Aorta (tissue), 5 donors: Measurements from ENCODE around the gene ZFYVE26. TPM values are rescaled to one million over a fixed set of nuclear protein-coding genes. Genes with fewer than 3 reads are reported as not detected.
"Not testable (repeated sequence)": the region's sequence is repeated elsewhere in the genome, so short reads cannot be mapped to it uniquely, and the experiment has no call there.

Experiments used
- ATAC-seq: fragments of 200-7000 bp; cut with Tn5 transposase; one replicate; pipeline ENCODE4 v1.9.1; 2022; ENCODE audit warnings: moderate library complexity; ENCODE audit not compliant: low FRiP score
- DNase-seq, 2 donors: peaks; one replicate each; pipeline ENCODE4 v3.0.0-alpha.2; 2020
- H3K27ac ChIP-seq, 2 donors: one replicate each; pipeline ENCODE4 v1.5.1; 2013; ENCODE audit warnings: low read length in 2 of 2, mild to moderate bottlenecking in 2 of 2, moderate library complexity in 2 of 2, control low read depth in 1 of 2, inconsistent platforms in 1 of 2, low read depth in 1 of 2
- H3K27me3 ChIP-seq, 2 donors: one replicate each; pipeline ENCODE4 v1.6.1; 2013; ENCODE audit warnings: control low read depth in 1 of 2, low read length in 1 of 2, mild to moderate bottlenecking in 1 of 2, moderate library complexity in 1 of 2; ENCODE audit not compliant: insufficient read depth in 2 of 2, control insufficient read depth in 1 of 2
- H3K36me3 ChIP-seq, 2 donors: one replicate each; pipeline ENCODE4 v1.6.1; 2013; ENCODE audit warnings: control low read depth in 1 of 2, low read length in 1 of 2, mild to moderate bottlenecking in 1 of 2; ENCODE audit not compliant: insufficient read depth in 2 of 2, control insufficient read depth in 1 of 2
- H3K4me1 ChIP-seq, 2 donors: one replicate each; pipeline ENCODE4 v1.6.1; 2013; ENCODE audit warnings: low read length in 2 of 2, control low read depth in 1 of 2, mild to moderate bottlenecking in 1 of 2, moderate library complexity in 1 of 2; ENCODE audit not compliant: insufficient read depth in 2 of 2, control insufficient read depth in 1 of 2
- H3K4me3 ChIP-seq, 2 donors: one replicate each; pipeline ENCODE4 v1.5.1; 2013; ENCODE audit warnings: low read length in 2 of 2, control low read depth in 1 of 2, mild to moderate bottlenecking in 1 of 2
- H3K9me3 ChIP-seq: one replicate; pipeline ENCODE4 v1.6.1; 2013; ENCODE audit warnings: mild to moderate bottlenecking, low read length; ENCODE audit not compliant: control insufficient read depth
- WGBS, 2 donors: extraction: QIAGEN DNeasy Blood & Tissue Kit; methylation state at CpG; one replicate each; pipeline ENCODE4 v1.1.7; 2013; 5-methylcytosine and 5-hydroxymethylcytosine counted together
- intact Hi-C, 2 donors: fragments of 100-400 bp; cut with DNase I; formaldehyde crosslinking; loops; one replicate each; pipeline versions ENCODE4 v1.14.2 to v1.15.0; 2022
- polyA plus RNA-seq, 2 donors: library from polyadenylated mRNA; stranded (reverse); fragments of 200-250 nt; gene quantifications; one replicate each; pipeline ENCODE4 v1.2.3, GENCODE V29; 2013
- total RNA-seq, 2 donors: library from RNA; stranded (reverse); fragmentation: NEBNext Ultra II Directional; extraction: Animal tissue kit (Norgen Biotek cat#: 25700); gene quantifications; one replicate each; pipeline ENCODE4 v1.2.1, GENCODE V29; 2021
- donor health status: healthy with polysubstance abuse.
- donor health status: Bipolar disorder and iron deficiency.
- donor health status: DM: no; HTN: no; CAD: no.
- donor health status: DM: no; HTN: no; CAD: no.
- donor health status: DM: yes; HTN: yes; CAD: no.

ZFYVE26 gene
- total and polyA plus RNA-seq, 4 donors = 5.9 to 34.9 (median 14.1) TPM

DNA sequence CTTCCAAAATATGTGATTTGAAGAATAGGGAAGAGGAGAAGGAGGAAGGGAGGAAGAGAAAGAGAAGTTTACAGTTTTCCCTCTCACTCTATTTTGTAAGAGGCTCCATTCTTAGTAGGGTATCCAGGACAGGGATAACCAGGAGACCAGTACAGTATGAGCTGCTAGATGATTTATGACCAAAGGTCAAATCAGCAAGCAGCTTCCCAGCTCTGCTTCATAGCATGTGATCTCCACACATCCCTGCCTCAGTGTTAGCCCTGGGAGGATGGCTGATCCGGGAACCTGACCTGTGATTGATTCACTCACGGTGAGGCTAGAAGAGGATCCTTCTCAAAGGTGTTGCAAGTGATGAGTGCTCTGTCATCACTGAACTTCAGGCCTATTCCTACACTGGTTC lies 98.1 kb downstream of the ZFYVE26 start:
- ATAC-seq = no peak
- WGBS, 2 donors = 79 to 85% methylated on average over 2 of the region's 2 CpGs
- no peaks in the 10 kb centered on the region for H3K27me3 ChIP-seq
- no peaks in the 10 kb centered on the region for H3K36me3 ChIP-seq
- no peak for DNase-seq
- no peaks in the 10 kb centered on the region for H3K9me3 ChIP-seq
- peaks cover 0 to 3% of the 10 kb centered on the region in 2 donors for H3K4me1 ChIP-seq
- intact Hi-C loops = no loop called here
- no peak overlapping the region for H3K27ac ChIP-seq
- H3K4me3 ChIP-seq = no peak overlapping the region

DNA sequence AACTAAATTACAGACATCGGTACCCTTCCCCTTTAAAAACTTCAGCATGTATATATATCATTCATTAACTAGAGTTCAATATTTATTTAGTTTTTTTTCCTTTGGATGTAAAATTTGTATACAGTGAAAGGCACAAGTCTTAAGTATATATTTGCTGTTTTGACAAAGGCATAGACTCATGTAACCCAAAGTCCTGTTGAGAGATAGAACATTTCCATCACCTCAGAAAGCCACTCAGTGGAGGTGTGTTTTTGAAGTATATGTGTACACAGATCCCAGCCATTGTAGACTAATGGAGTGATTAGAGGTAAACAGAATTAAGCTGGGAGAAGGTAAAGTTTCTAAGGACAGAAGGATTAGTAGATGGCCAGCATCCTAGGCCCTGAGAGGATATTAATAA lies 99.3 kb downstream of the ZFYVE26 start:
- no peaks in the 10 kb centered on the region for H3K27me3 ChIP-seq
- no peak for ATAC-seq
- intact Hi-C loops = no loop called here
- no peaks in the 10 kb centered on the region for H3K9me3 ChIP-seq
- DNase-seq = no peak
- H3K27ac ChIP-seq = no peak overlapping the region
- no peak overlapping the region for H3K4me3 ChIP-seq
- H3K36me3 ChIP-seq = no peaks in the 10 kb centered on the region
- no peaks in the 10 kb centered on the region for H3K4me1 ChIP-seq
- 75 to 82% methylated on average over 1 of the region's 1 CpG for WGBS, 2 donors

DNA sequence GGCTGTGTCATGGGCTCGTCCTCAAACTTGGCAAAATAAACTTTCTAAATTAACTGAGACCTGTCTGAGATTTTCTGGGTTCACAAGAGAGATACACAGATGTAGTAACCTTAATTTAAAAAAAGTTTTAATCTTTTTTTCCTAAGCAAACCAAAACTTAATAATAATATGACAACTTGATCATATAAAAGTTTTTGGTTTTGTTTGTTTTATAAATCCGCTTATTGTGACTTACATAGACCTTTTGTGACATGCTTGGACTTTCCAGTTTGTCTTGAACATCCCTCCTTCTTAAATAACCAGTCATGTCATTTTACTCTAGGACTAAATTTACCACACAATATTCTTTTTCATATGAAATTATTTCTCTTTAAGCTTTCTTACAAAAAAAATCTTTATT lies 106.2 kb downstream of the ZFYVE26 start:
- WGBS, 2 donors = 79 to 90% methylated on average over 2 of the region's 2 CpGs
- intact Hi-C loops = no loop called here
- H3K27ac ChIP-seq = no peak overlapping the region

GRCh38 chr14:67709796-67710195 lies 106.6 kb downstream of the ZFYVE26 start:
- ATAC-seq, H3K4me1 ChIP-seq, H3K27ac ChIP-seq, DNase-seq, H3K9me3 ChIP-seq, H3K36me3 ChIP-seq, H3K4me3 ChIP-seq, H3K27me3 ChIP-seq: not testable (repeated sequence)
- intact Hi-C loops = loop anchor here in 1 of 2 donors (10.0 kb wide), 2 partner anchors 125 to 285 kb away; no protein-coding TSS in a partner anchor
- WGBS, 2 donors = 83 to 84% methylated on average over 1 of the region's 1 CpG

More for the DNA sequence above, 106.2 kb downstream of the ZFYVE26 start:
- no peaks in the 10 kb centered on the region for H3K27me3 ChIP-seq
- ATAC-seq = no peak
- no peak overlapping the region for H3K4me3 ChIP-seq
- no peak for DNase-seq
- H3K4me1 ChIP-seq = no peaks in the 10 kb centered on the region
- no peaks in the 10 kb centered on the region for H3K9me3 ChIP-seq
- H3K36me3 ChIP-seq = no peaks in the 10 kb centered on the region

DNA sequence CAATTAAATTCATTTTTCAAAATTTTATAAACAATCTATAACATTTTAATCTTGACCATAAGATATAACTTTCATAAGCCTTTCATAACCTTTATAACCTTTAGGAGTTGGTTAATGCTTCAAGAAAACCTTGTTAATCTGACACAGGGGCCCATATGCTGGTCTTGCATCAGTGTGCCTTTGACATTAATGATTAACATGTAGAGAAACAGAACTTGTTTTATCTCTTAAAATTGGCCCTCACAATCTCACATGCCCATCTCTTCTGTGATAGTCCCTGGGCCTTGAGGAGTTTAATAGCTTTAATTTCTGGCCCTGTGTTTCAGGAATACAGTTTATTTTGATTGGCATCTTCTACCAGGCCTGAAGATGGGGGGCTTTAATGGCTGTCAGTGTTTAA lies 107.0 kb downstream of the ZFYVE26 start:
- not testable (repeated sequence) for H3K27ac ChIP-seq, H3K4me1 ChIP-seq, DNase-seq, ATAC-seq, H3K4me3 ChIP-seq, H3K27me3 ChIP-seq, H3K9me3 ChIP-seq, H3K36me3 ChIP-seq
- intact Hi-C loops = loop anchor here in 1 of 2 donors (10.0 kb wide), 2 partner anchors 125 to 285 kb away; no protein-coding TSS in a partner anchor

DNA sequence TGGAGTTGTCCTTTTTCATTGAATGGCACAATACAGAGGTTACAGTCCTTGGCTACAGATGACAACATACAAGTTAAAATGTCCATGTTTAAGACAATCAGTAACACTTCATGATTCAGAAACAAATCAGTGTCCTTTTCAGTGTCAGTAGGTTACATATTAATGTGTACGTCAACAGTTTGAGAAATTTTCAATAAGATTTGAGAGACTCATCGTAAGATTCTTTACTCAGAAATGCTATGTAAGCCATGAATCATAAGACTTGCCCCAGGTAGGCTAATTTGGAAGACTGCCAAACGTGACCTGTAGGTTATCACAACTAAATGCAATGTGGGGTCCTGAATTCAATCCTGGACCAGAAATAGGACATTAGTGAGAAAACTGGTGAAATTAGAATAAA lies 111.2 kb downstream of the ZFYVE26 start:
- no peak overlapping the region for H3K27ac ChIP-seq
- intact Hi-C loops = loop anchor here (2.0 to 10.0 kb wide), 3 partner anchors 86 to 280 kb away; partner anchors contain the start of gene ARG2 (in 1 of the 2)
- 58 to 61% methylated on average over 3 of the region's 3 CpGs for WGBS, 2 donors

GRCh38 chr14:67704484-67705089 lies 111.8 kb downstream of the ZFYVE26 start:
- intact Hi-C loops = loop anchor here (1.0 to 10.0 kb wide), 5 partner anchors 37 to 280 kb away; partner anchors contain the start of gene ARG2 (in 1 of the 2)
- WGBS, 2 donors = 0 to 2% methylated on average over 3 of the region's 3 CpGs
- ATAC-seq = peak; percentile 78
- H3K36me3 ChIP-seq = no peaks in the 10 kb centered on the region
- no peaks in the 10 kb centered on the region for H3K9me3 ChIP-seq
- no peaks in the 10 kb centered on the region for H3K4me1 ChIP-seq
- no peaks in the 10 kb centered on the region for H3K27me3 ChIP-seq
- no peak for DNase-seq
- no peak overlapping the region for H3K27ac ChIP-seq
- no peak overlapping the region for H3K4me3 ChIP-seq

More for the DNA sequence above, 111.2 kb downstream of the ZFYVE26 start:
- H3K9me3 ChIP-seq = no peaks in the 10 kb centered on the region
- no peak for DNase-seq
- no peak for ATAC-seq
- no peaks in the 10 kb centered on the region for H3K36me3 ChIP-seq
- H3K27me3 ChIP-seq = no peaks in the 10 kb centered on the region
- H3K4me3 ChIP-seq = no peak overlapping the region
- H3K4me1 ChIP-seq = no peaks in the 10 kb centered on the region

- intact Hi-C loops = loop anchor here (1.0 to 10.0 kb wide), 5 partner anchors 37 to 279 kb away; partner anchors contain the start of gene ARG2 (in 1 of the 2)
- no peak overlapping the region for H3K4me3 ChIP-seq
- H3K9me3 ChIP-seq = no peaks in the 10 kb centered on the region
- no peaks in the 10 kb centered on the region for H3K36me3 ChIP-seq
- no peaks in the 10 kb centered on the region for H3K4me1 ChIP-seq
- DNase-seq (no peak), ATAC-seq (no peak)
- 33% methylated on average over 3 of the region's 3 CpGs for WGBS, 2 donors
- H3K27ac ChIP-seq = no peak overlapping the region
- H3K27me3 ChIP-seq = no peaks in the 10 kb centered on the region
Measured at GRCh38 chr14:67703997-67704396, 112.4 kb downstream of the ZFYVE26 start.

DNA sequence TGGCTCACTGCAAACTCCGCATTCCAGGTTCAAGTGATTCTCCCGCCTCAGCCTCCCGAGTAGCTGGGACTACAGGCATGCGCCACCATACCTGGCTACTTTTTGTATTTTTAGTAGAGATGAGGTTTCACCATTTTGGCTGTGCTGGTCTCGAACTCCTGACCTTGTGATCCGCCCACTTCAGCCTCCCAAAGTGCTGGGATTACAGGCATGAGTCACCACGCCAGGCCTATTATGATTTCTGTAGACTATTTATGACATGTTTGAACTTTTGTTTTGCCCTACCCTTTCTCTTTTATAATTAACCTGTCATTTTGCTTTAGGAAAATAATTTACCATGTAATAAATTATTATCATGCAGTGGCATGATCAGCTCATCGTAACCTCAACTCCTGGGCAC lies 114.9 kb downstream of the ZFYVE26 start, which contains the start of gene RDH12:
Gene RDH12, plus strand, starts transcription at position 395 of the 400 bp plus-strand sequence. CDS start 20,757 bp downstream, outside the sequence.
- H3K27me3 ChIP-seq, H3K36me3 ChIP-seq, H3K4me3 ChIP-seq, ATAC-seq, DNase-seq, H3K9me3 ChIP-seq, H3K27ac ChIP-seq, H3K4me1 ChIP-seq: not testable (repeated sequence)
- 87 to 90% methylated on average over 8 of the region's 8 CpGs for WGBS, 2 donors
- intact Hi-C loops = loop anchor here (5.0 to 10.0 kb wide), 3 partner anchors 34 to 277 kb away; no protein-coding TSS in a partner anchor
